ENCODE results near the gene TRIP12.
A peak's percentile ranks its signal among the peaks of the same experiment; 100 is the strongest.
"Not testable (repeated sequence)": the region's sequence is repeated elsewhere in the genome, so short reads cannot be mapped to it uniquely, and the experiment has no call there.

The TRIP12 gene

DNA sequence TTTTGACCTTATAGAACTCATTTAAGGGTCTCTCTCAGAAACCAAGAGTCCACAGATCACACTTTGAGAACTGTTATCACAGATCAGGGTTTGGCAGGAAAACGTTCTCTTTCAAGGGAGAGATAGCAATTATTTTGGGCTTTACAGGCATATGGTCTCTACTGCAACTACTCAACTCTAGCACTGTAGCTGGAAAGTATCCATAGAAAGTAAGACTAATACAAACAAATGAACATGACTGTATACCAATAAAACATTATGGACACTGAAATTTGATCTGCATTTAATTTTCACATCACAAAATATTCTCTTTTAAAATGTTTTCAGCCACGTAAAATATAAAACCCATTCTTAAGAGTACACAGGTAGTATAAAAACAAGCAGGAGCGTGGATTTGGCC is 100.5 kb downstream of the TRIP12 start:
- no peak for DNase-seq

DNA sequence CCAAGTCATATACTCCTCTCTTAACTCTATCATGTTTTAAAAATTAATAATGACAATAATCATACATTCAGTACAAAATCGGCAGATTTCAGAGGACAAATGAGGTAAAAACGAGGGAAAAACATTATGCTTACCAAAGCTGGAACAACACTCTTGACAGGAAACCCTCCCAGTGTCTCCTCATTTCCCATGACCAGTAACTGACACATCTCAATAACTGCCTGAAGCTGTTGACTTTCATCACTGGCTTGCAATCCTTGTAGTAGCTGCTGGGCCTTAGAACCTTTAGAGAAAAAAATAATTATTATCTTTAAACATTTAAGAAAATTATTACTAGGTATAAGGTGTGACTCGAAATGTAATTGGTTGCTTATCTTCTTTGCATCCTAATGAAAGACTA is 103.6 kb downstream of the TRIP12 start:
- no peak for DNase-seq

GRCh38 chr2:229815858-229816257 is 106.0 kb downstream of the TRIP12 start:
- no peak for DNase-seq

DNA sequence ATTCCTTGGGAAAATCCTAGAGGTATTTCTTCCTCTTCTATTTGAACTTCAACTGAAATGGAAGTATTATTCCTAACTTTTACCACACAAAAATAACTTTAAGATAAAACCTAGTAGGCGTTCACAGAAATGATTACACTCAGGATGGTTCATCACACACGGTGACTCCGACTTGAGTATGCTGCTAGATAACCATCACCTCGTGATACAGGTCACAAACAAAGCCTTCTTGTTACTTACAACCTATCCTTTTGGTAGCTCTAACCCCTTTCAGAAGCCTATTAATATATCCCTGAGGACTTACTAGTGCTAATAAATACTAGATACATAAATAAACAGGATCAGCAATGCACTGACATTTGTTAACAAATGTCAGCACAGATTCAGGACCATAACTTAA is 106.5 kb downstream of the TRIP12 start:
- DNase-seq = no peak

DNA sequence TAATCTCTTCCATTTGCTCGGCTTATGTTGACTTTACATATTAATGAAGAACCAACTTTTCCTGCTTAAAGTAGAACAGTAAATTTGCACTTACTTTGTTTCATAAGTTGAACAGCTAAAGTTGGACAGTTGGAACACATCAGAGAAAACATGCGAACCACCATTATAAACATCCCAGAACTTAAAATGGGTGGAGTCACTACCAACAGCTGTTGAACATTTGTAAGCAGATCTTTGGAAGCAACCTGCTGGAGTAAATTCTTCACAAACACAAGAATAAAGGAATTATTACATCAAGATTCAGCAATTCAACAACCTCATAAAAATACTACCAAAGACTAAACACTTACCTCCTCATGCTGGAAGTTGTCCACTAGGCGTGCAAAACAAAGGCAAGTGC is 111.0 kb downstream of the TRIP12 start:
- DNase-seq = no peak

DNA sequence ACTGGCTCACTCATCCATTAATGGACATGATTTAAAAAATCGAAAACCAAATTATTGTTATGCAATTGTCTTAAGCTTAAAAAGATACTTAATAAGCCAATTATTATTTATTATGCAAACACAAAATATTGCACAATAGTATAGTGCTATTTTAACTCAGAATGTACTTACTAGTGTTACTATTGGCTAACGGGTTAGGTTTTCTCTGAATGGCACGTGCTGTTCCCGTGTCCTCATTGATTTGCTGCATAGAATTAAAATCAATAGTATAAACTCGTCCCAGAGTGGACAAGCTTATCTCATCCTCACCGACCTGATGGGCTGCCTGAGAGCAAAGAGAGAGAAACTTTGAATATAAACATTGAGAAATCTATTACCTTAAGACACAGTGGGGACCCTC is 116.2 kb downstream of the TRIP12 start:
- no peak for DNase-seq

DNA sequence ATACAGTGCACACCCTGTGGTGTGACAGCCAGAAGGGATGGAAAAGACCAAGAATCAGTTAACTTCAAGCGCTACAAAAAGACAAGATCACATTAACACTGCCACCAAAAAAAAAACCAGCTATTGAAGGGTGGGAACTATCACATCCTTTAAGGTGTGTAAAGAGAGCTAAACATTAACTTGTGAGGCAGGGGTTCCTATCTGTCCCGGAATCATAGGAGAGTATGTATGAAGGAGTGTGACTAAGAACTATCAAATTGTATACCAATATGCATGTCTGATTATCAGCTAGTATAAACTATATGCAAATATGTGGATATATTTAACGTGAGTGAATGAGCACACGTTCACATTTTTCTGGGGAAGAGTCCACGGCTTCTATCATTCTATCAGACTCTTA is 119.0 kb downstream of the TRIP12 start:
- DNase-seq = no peak

GRCh38 chr2:229800997-229801754 is 120.6 kb downstream of the TRIP12 start:
- no peak for DNase-seq

DNA sequence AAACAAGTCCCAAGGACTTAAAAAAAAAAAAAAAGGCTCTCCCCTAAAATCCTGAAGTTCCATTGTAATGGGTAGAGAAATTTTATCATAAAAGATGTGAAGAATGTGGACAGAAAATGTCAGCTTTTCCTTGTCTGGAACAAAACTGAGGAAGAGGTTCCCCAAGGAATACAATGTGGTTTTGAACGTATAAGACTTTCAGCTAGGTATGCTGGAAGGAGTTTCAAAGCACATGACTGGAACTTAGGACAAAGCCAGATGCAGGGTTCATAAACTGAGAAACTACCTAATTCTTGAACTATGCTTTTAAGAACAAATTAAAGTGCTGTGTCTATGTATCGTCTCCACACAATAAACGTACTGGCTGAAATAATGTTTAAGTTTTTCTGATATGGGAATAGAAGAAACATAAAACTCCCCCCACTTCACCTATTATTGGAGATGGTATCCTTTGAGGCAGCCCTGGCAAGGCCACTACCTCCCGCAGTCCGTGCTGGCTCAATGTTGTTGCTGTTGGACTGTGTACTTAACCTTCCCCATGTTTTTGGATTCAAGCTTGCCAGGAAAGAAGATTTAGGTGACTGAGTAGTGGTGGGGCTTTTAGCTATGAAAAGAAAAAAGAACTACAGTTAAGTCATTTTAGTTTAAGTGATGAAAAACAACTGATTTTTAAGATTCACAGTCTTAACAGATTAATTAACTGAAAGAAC is 123.2 kb downstream of the TRIP12 start:
- no peak for DNase-seq

- DNase-seq = no peak
Observed at GRCh38 chr2:229795058-229795457, 126.8 kb downstream of the TRIP12 start.

DNA sequence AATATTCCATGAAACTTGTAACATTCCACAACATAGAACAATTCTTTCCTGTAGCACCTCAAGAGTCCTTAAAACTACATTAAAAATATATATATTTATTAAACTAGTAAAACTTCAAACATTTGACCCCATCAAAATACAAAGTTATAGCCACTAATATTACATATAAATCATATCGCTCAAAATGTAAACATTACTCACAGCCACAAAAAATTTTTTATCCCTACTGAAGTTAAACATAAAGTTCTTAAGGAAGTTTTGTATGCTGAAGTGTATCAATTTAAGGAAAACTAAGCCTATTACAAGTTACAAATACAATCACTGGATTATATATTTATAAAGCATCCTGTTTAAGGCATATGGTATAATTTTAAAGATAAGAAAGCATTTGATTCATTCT is 127.2 kb downstream of the TRIP12 start:
- no peak for DNase-seq

GRCh38 chr2:229786289-229786688 is 135.5 kb downstream of the TRIP12 start:
- not testable (repeated sequence) for DNase-seq

DNA sequence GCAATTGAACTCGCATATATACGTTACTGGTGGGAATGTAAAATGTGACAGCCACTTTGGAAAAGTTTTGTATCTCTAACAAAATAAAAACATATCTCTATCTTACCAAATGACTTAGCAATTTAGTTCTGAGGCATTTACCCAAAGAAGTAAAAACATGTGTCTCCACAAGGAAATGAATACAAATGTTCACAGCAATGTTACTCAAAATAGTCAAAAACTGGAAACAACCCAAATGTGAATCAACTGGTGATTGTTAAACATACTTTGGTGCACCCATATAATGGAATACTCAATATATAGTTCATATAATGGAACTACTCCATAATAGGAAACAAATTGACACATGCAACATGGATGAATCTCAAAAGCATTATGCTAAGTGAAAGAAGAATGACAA is 137.0 kb downstream of the TRIP12 start:
- no peak for DNase-seq

DNA sequence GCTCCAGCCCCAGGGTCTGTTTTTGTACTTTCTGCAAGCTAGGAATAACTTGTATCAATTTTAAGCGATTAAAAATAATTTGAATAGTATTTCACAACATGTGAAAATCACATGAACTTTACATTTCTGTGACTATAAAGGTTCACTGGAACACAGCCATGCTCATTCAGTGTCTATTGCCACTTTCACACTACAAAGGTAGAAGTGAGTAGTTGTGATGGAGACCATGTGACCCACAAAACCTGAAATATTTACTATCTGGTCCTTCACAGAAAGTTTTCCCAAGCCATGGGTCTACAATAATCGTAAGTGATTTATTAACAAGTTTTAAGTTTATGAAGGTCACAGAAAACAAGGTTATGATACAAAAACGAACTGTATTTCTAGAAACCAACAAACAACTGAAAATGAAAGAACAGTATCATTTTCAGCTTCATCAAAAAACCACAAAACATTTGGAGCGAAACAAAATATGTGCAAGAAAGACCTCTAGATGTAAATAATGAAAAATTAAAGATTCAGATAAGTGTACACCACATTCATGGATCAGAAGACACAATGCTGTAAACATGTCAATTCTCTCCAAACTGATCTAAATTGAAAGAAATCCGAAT is 138.6 kb downstream of the TRIP12 start:
- DNase-seq = no peak

- peak; percentile 45 for DNase-seq
Observed at GRCh38 chr2:229780856-229781773, 140.7 kb downstream of the TRIP12 start.

DNA sequence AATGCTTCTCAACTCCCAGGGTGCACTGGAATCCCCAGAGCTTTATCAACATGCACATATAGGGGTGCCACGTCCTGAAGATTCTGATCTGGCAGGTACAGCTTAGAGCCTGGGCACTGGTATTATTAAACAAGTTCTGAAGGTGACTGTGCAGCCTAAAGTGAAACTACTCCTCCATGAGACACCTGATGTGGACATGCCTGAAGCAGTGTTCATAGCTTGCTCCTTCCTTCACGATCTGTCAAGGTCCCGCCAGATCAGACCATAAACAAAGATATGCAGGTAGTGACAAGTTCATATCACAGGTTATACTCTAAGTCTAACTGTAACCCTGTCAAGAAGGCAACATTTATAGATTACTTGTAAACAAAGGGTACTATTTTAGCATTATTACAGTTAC is 142.2 kb downstream of the TRIP12 start:
- no peak for DNase-seq

DNA sequence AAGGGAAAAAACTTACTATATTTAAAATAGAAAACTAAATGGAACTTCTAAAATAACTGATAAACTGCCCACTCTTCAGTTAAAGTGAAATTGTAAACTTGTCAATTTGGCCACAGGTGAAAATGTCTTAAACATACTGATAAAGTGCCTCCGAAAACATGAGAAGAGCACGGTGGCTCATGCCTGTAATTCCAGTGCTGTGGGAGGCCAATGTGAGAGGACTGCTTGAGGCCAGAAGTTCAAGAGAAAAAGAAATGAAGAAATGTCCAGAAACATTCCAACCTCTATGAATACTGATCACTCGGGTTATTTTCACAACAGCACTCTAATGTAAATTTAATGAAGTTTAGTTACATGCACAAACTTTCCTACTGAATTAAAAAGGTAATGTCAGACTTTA is 144.1 kb downstream of the TRIP12 start:
- DNase-seq = no peak

DNA sequence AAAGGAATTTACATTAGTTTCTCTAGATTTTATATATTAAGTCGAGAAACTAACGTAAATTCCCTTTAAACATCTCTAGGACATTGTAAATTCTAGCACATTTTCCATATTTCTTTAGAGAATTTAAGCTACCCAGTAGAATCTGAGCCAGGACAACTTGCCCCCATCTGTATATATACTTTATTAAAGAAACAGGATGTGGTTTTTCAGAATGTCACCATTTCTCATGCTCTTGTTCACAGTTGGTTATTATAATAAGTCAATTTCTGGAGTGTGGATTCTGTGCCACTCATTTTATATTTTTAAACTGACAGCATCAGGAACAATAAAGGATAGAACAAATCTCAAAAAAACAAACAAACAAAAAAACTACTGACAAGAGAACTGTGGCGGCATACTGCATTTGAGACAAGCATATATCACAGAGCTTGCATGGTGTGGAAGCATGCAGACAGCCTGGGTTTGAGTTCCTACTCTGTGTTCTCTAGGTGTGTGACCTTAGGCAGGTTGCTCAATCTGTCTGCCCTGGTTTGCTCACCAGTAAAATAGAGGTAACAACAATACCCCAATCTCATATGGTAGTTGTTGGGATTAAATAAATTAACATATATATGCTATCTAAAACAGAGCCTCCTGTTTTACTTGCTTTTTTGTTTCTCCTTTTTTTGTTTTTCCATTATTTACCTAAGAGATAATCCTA is 146.0 kb downstream of the TRIP12 start:
- no peak for DNase-seq

GRCh38 chr2:229774237-229774636 is 147.6 kb downstream of the TRIP12 start:
- no peak for DNase-seq

GRCh38 chr2:229768235-229768634 is 153.6 kb downstream of the TRIP12 start:
- no peak for DNase-seq

GRCh38 chr2:229765721-229766120 is 156.1 kb downstream of the TRIP12 start:
- DNase-seq = no peak

GRCh38 chr2:229761663-229762062 is 160.1 kb downstream of the TRIP12 start:
- DNase-seq = no peak

Data from DMS 273 treated with DMSO at 0.1 percent for 48 hours (cell line).